Smooth muscle cell (in vitro differentiated cells): ENCODE measurements around the gene FAM163A. TPM values are rescaled to one million over a fixed set of nuclear protein-coding genes. Genes with fewer than 3 reads are reported as not detected.

ENCODE experiments used
- DNase-seq: peaks from one replicate; lab custom pipeline; 2025; ENCODE audit not compliant: unreplicated experiment; lab: John Stamatoyannopoulos, UW
- H2AFZ ChIP-seq: fragments of 200-600 bp; sonication (generic); 2 replicates; pipeline ENCODE4 v1.6.0; 2016; ENCODE audit warnings: antibody characterized with exemption, low read depth, mild to moderate bottlenecking
- H3F3A ChIP-seq: fragments of 200-600 bp; sonication (generic); 2 replicates; pipeline ENCODE4 v1.6.0; 2017; ENCODE audit warnings: antibody characterized with exemption, low read depth
- H3K27ac ChIP-seq: fragments of 200-600 bp; sonication (generic); 2 replicates; pipeline ENCODE4 v1.5.1; 2016; ENCODE audit warnings: low read depth, mild to moderate bottlenecking
- H3K27me3 ChIP-seq: fragments of 200-600 bp; sonication (generic); 2 replicates; pipeline ENCODE4 v1.6.1; 2016; ENCODE audit warnings: low read depth, mild to moderate bottlenecking
- H3K36me3 ChIP-seq: fragments of 200-600 bp; sonication (generic); 2 replicates; pipeline ENCODE4 v1.5.1; 2016; ENCODE audit warnings: low read depth
- H3K4me1 ChIP-seq: fragments of 200-600 bp; sonication (generic); 2 replicates; pipeline ENCODE4 v1.5.1; 2016; ENCODE audit warnings: low read depth
- H3K4me2 ChIP-seq: fragments of 200-600 bp; sonication (generic); 2 replicates; pipeline ENCODE4 v1.6.0; 2016; ENCODE audit warnings: mild to moderate bottlenecking
- H3K4me3 ChIP-seq: fragments of 200-600 bp; sonication (generic); 2 replicates; pipeline ENCODE4 v1.5.1; 2016; ENCODE audit warnings: mild to moderate bottlenecking
- H3K79me2 ChIP-seq: fragments of 200-600 bp; sonication (generic); 2 replicates; pipeline ENCODE4 v1.6.0; 2016; ENCODE audit warnings: low read depth, mild to moderate bottlenecking
- H3K9ac ChIP-seq: fragments of 200-600 bp; sonication (generic); 2 replicates; pipeline ENCODE4 v1.6.0; 2016; ENCODE audit warnings: low read depth
- H3K9me3 ChIP-seq: fragments of 200-600 bp; sonication (generic); replicated peaks from 2 replicates; pipeline ENCODE4 v1.5.1; 2016; ENCODE audit warnings: low read depth
- H4K20me1 ChIP-seq: fragments of 200-600 bp; sonication (generic); 2 replicates; pipeline ENCODE4 v1.6.0; 2016; ENCODE audit warnings: low read depth
- WGBS: methylation state at CpG from one replicate; pipeline ENCODE4 v1.1.7; 2016; ENCODE audit warnings: low lambda C conversion rate; 5-methylcytosine and 5-hydroxymethylcytosine counted together
- polyA plus RNA-seq: library from polyadenylated mRNA; unstranded; fragments of >200 nt; fragmentation: Nextera tagmentation; extraction: Ambion mirVana; gene quantifications from 2 replicates; pipeline ENCODE4 v1.2.1, GENCODE V29; 2016
- total RNA-seq: library from RNA; depleted of rRNA; stranded (reverse); fragments of >200 nt; gene quantifications from 2 replicates; pipeline ENCODE4 v1.2.3, GENCODE V29; 2014
- TF ChIP-seq, protein P1 (sequence below): fragments of 200-600 bp; sonication (generic); IDR thresholded peaks from 2 replicates; pipeline ENCODE4 v1.5.1; 2017; ENCODE audit warnings: borderline replicate concordance, mild to moderate bottlenecking, antibody characterized with exemption; ENCODE audit not compliant: insufficient read depth, poor library complexity, severe bottlenecking

Gene FAM163A
- total and polyA plus RNA-seq, 2 experiments from 2014 or later: not detected

DNA sequence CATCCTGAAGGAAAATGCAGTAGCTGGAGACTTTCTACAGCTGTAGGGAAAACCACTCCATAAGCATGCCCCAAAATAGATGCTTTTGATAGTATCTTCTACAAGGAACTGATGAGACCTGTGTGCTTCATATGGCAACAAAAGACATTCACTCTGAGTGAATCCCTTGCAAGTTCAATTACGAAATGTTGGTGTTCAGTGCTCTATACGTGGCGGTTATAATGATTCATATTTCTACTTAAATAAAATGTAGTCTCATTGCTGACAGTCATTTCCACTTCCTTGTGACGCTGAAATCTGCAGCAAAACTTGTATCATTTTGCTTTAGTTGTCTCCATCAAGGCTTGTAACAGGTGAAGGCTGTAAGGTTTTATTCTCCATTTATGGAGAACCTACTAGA lies 113.9 kb downstream of the FAM163A start:
- DNase-seq: no peak
- H3K79me2 ChIP-seq: peaks cover 5% of the 10 kb centered on the region
- H2AFZ ChIP-seq: no peak overlapping the region
- WGBS: 97% methylated on average over 4 of the region's 4 CpGs
- no peaks in the 10 kb centered on the region for H3F3A ChIP-seq
- no peaks in the 10 kb centered on the region for H3K27me3 ChIP-seq
- no peak overlapping the region for H3K27ac ChIP-seq
- H3K4me3 ChIP-seq: no peak overlapping the region
- H4K20me1 ChIP-seq: peaks cover 67% of the 10 kb centered on the region
- H3K4me2 ChIP-seq: no peak overlapping the region
- no peaks in the 10 kb centered on the region for H3K4me1 ChIP-seq
- peaks cover 6% of the 10 kb centered on the region for H3K36me3 ChIP-seq
- H3K9ac ChIP-seq: no peak overlapping the region
- H3K9me3 ChIP-seq: no peaks in the 10 kb centered on the region
- TF ChIP-seq, protein P1, sequence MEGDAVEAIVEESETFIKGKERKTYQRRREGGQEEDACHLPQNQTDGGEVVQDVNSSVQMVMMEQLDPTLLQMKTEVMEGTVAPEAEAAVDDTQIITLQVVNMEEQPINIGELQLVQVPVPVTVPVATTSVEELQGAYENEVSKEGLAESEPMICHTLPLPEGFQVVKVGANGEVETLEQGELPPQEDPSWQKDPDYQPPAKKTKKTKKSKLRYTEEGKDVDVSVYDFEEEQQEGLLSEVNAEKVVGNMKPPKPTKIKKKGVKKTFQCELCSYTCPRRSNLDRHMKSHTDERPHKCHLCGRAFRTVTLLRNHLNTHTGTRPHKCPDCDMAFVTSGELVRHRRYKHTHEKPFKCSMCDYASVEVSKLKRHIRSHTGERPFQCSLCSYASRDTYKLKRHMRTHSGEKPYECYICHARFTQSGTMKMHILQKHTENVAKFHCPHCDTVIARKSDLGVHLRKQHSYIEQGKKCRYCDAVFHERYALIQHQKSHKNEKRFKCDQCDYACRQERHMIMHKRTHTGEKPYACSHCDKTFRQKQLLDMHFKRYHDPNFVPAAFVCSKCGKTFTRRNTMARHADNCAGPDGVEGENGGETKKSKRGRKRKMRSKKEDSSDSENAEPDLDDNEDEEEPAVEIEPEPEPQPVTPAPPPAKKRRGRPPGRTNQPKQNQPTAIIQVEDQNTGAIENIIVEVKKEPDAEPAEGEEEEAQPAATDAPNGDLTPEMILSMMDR: no peak

GRCh38 chr1:179860652-179861051 lies 117.6 kb downstream of the FAM163A start:
- H2AFZ ChIP-seq: no peak overlapping the region
- no peak overlapping the region for H3K4me3 ChIP-seq
- no peak overlapping the region for H3K27ac ChIP-seq
- 97% methylated on average over 3 of the region's 3 CpGs for WGBS
- TF ChIP-seq, protein P1: no peak
- peaks cover 84% of the 10 kb centered on the region for H4K20me1 ChIP-seq
- H3K4me1 ChIP-seq: no peaks in the 10 kb centered on the region
- peaks cover 18% of the 10 kb centered on the region for H3K79me2 ChIP-seq
- no peak overlapping the region for H3K9ac ChIP-seq
- H3K9me3 ChIP-seq: no peaks in the 10 kb centered on the region
- peaks cover 16% of the 10 kb centered on the region for H3K36me3 ChIP-seq
- H3K4me2 ChIP-seq: no peak overlapping the region
- no peaks in the 10 kb centered on the region for H3K27me3 ChIP-seq
- no peak for DNase-seq
- H3F3A ChIP-seq: no peaks in the 10 kb centered on the region

- TF ChIP-seq, protein P1: no peak
- 95% methylated on average over 6 of the region's 6 CpGs for WGBS
- peaks cover 19% of the 10 kb centered on the region for H3K36me3 ChIP-seq
Measured at GRCh38 chr1:179865377-179865776, 122.3 kb downstream of the FAM163A start.

More at GRCh38 chr1:179865377-179865776, 122.3 kb downstream of the FAM163A start:
- Histone ChIP-seq H3K27me3 (no peaks in the 10 kb centered on the region), H2AFZ (no peak overlapping the region), H3K4me3 (no peak overlapping the region), H3K79me2 (peaks cover 46% of the 10 kb centered on the region), H4K20me1 (peaks cover 98% of the 10 kb centered on the region), H3K4me2 (no peak overlapping the region), H3F3A (no peaks in the 10 kb centered on the region), H3K27ac (no peak overlapping the region), H3K4me1 (no peaks in the 10 kb centered on the region), H3K9me3 (no peaks in the 10 kb centered on the region), H3K9ac (no peak overlapping the region)
- no peak for DNase-seq

Other genes starting within 250 kb of the FAM163A start
- not detected in 2 replicates for gene NPHS2, start 167.3 kb upstream of the FAM163A start, total RNA-seq
- not detected in 2 replicates for gene NPHS2, start 167.3 kb upstream of the FAM163A start, polyA plus RNA-seq
- gene TDRD5, start 151.5 kb upstream of the FAM163A start, total RNA-seq: not detected in 2 replicates
- gene TDRD5, start 151.5 kb upstream of the FAM163A start, polyA plus RNA-seq: not detected in 2 replicates
- 105 and 116 TPM in 2 replicates for gene TOR1AIP2, start 134.5 kb downstream of the FAM163A start, total RNA-seq
- gene TOR1AIP2, start 134.5 kb downstream of the FAM163A start, polyA plus RNA-seq: 14.2 and 21.3 TPM in 2 replicates
- gene TOR1AIP1, start 139.0 kb downstream of the FAM163A start, total RNA-seq: 36.5 and 46.2 TPM in 2 replicates
- gene TOR1AIP1, start 139.0 kb downstream of the FAM163A start, polyA plus RNA-seq: 24.0 and 25.8 TPM in 2 replicates
- 35.9 and 71.8 TPM in 2 replicates for gene CEP350, start 211.5 kb downstream of the FAM163A start, total RNA-seq
- 17.0 and 18.3 TPM in 2 replicates for gene CEP350, start 211.5 kb downstream of the FAM163A start, polyA plus RNA-seq